Jurkat, Clone E6-1 (cell line): ENCODE data around the gene GOLGA8K. TPM values are rescaled to one million over a fixed set of nuclear protein-coding genes. Genes with fewer than 3 reads are reported as not detected.
"Not testable (repeated sequence)": the region's sequence is repeated elsewhere in the genome, so short reads cannot be mapped to it uniquely, and the experiment has no call there.

Experiments used
- DNase-seq: peaks from one replicate; pipeline ENCODE4 v3.0.0-alpha.2; 2011; ENCODE audit warnings: low read depth, low spot score
- H3K4me3 ChIP-seq: 2 replicates; pipeline ENCODE4 v1.5.1; 2011; ENCODE audit warnings: mild to moderate bottlenecking, low read length, control low read depth, moderate library complexity
- polyA plus RNA-seq: library from polyadenylated mRNA; unstranded; fragments of >200 nt; gene quantifications from one replicate; pipeline ENCODE4 v1.2.1, GENCODE V29; 2012; ENCODE audit warnings: missing spikeins; ENCODE audit not compliant: insufficient read length, insufficient read depth

GOLGA8K gene
- not detected for polyA plus RNA-seq

GRCh38 chr15:32403192-32403591 lies at the start of gene GOLGA8K:
GOLGA8K (minus strand) TSS chr15:32403292; CDS start chr15:32403194, 98 bp downstream.
- not testable (repeated sequence) for DNase-seq

GRCh38 chr15:32440445-32440977 lies 37.4 kb upstream of the GOLGA8K start:
- not testable (repeated sequence) for DNase-seq

More at GRCh38 chr15:32403192-32403591, at the start of gene GOLGA8K:
- H3K4me3 ChIP-seq, result not testable (repeated sequence)

GRCh38 chr15:32434102-32434963 lies 31.2 kb upstream of the GOLGA8K start:
- H3K4me3 ChIP-seq, DNase-seq: not testable (repeated sequence)

More at GRCh38 chr15:32440445-32440977, 37.4 kb upstream of the GOLGA8K start:
- not testable (repeated sequence) for H3K4me3 ChIP-seq

- DNase-seq, H3K4me3 ChIP-seq: not testable (repeated sequence)
These were observed 24.5 kb upstream of the GOLGA8K start for GRCh38 chr15:32427635-32428034.

- not testable (repeated sequence) for DNase-seq, H3K4me3 ChIP-seq
These were observed 23.4 kb upstream of the GOLGA8K start for GRCh38 chr15:32426511-32426910.

GRCh38 chr15:32407903-32408302 lies 4.8 kb upstream of the GOLGA8K start:
- not testable (repeated sequence) for H3K4me3 ChIP-seq, DNase-seq

GRCh38 chr15:32396522-32396921 lies 6.6 kb downstream of the GOLGA8K start:
- DNase-seq, result not testable (repeated sequence)

GRCh38 chr15:32394745-32395144 lies 8.3 kb downstream of the GOLGA8K start:
- not testable (repeated sequence) for DNase-seq, H3K4me3 ChIP-seq

More at GRCh38 chr15:32396522-32396921, 6.6 kb downstream of the GOLGA8K start:
- not testable (repeated sequence) for H3K4me3 ChIP-seq

GRCh38 chr15:32388050-32388648 lies 14.9 kb downstream of the GOLGA8K start:
- DNase-seq, H3K4me3 ChIP-seq: not testable (repeated sequence)

GRCh38 chr15:32385823-32386495 lies 17.1 kb downstream of the GOLGA8K start:
- DNase-seq, H3K4me3 ChIP-seq: not testable (repeated sequence)

- DNase-seq, H3K4me3 ChIP-seq: not testable (repeated sequence)
These were observed 28.9 kb downstream of the GOLGA8K start for GRCh38 chr15:32374185-32374584.

- H3K4me3 ChIP-seq, DNase-seq: not testable (repeated sequence)
These were observed 29.4 kb downstream of the GOLGA8K start for GRCh38 chr15:32373707-32374106.

GRCh38 chr15:32372075-32372474 lies 31.0 kb downstream of the GOLGA8K start:
- DNase-seq, H3K4me3 ChIP-seq: not testable (repeated sequence)

GRCh38 chr15:32370526-32370925 lies 32.6 kb downstream of the GOLGA8K start:
- not testable (repeated sequence) for H3K4me3 ChIP-seq, DNase-seq

- H3K4me3 ChIP-seq, DNase-seq: not testable (repeated sequence)
These were observed 33.0 kb downstream of the GOLGA8K start for GRCh38 chr15:32370064-32370463.

GRCh38 chr15:32366492-32366891 lies 36.6 kb downstream of the GOLGA8K start:
- DNase-seq, H3K4me3 ChIP-seq: not testable (repeated sequence)

- DNase-seq, H3K4me3 ChIP-seq: not testable (repeated sequence)
These were observed 37.1 kb downstream of the GOLGA8K start for GRCh38 chr15:32365955-32366354.

- DNase-seq, H3K4me3 ChIP-seq: not testable (repeated sequence)
These were observed 38.1 kb downstream of the GOLGA8K start for GRCh38 chr15:32364944-32365343.

- not testable (repeated sequence) for DNase-seq, H3K4me3 ChIP-seq
These were observed 39.6 kb downstream of the GOLGA8K start for GRCh38 chr15:32363449-32363848.
